WTC11 (cell line): ENCODE measurements around the gene TNFAIP8L3. TPM values are rescaled to one million over a fixed set of nuclear protein-coding genes. Genes with fewer than 3 reads are reported as not detected.

Experiments used
- ATAC-seq: fragments of 200-7000 bp; cut with Tn5 transposase; 2 replicates; pipeline ENCODE4 v1.10.0; 2021; ENCODE audit warnings: mild to moderate bottlenecking, moderate library complexity
- CTCF ChIA-PET: fragments of 300-600 bp; sonication (Branson Sonifier 250); formaldehyde crosslinking; loops from one replicate; lab custom pipeline; 2021; ENCODE audit warnings: antibody characterized with exemption; lab: Charles Lee
- POLR2A ChIA-PET: fragments of 350-600 bp; sonication (Branson Sonifier 250); formaldehyde crosslinking; loops from one replicate; lab custom pipeline; 2021; ENCODE audit warnings: antibody characterized with exemption; lab: Charles Lee
- DNase-seq: peaks from one replicate; pipeline ENCODE4 v3.0.0; 2021; ENCODE audit warnings: low spot score
- H3K27ac Mint-ChIP-seq: 2 replicates; pipeline ENCODE4 v1.8.0; 2021; ENCODE audit warnings: mixed read lengths
- H3K27me3 Mint-ChIP-seq: 2 replicates; pipeline ENCODE4 v1.8.0; 2021; ENCODE audit warnings: low read depth, mild to moderate bottlenecking, moderate library complexity, mixed read lengths
- H3K36me3 Mint-ChIP-seq: 2 replicates; pipeline ENCODE4 v1.8.0; 2021; ENCODE audit warnings: mixed read lengths
- H3K4me1 Mint-ChIP-seq: 2 replicates; pipeline ENCODE4 v1.8.0; 2022; ENCODE audit warnings: mixed read lengths
- H3K4me3 Mint-ChIP-seq: 2 replicates; pipeline ENCODE4 v1.8.0; 2021; ENCODE audit warnings: mild to moderate bottlenecking, moderate library complexity, mixed read lengths
- H3K9me3 Mint-ChIP-seq: 2 replicates; pipeline ENCODE4 v1.8.0; 2021; ENCODE audit warnings: mixed read lengths
- ATF1 ChIP-seq: sonication (generic); formaldehyde crosslinking; IDR thresholded peaks from 2 replicates; pipeline ENCODE4 v1.8.1; 2023; ENCODE audit warnings: mild to moderate bottlenecking, moderate library complexity, missing genetic modification reagents
- ATF3 ChIP-seq: sonication (generic); formaldehyde crosslinking; conservative IDR thresholded peaks from 2 replicates; pipeline ENCODE4 v1.8.1; 2022; ENCODE audit warnings: mild to moderate bottlenecking, missing genetic modification reagents
- ATF6 ChIP-seq: sonication (generic); formaldehyde crosslinking; IDR thresholded peaks from 2 replicates; pipeline ENCODE4 v1.8.1; 2023; ENCODE audit warnings: mild to moderate bottlenecking, missing genetic modification reagents
- CREB1 ChIP-seq: sonication (generic); formaldehyde crosslinking; IDR thresholded peaks from 2 replicates; pipeline ENCODE4 v1.8.0; 2023; ENCODE audit warnings: mild to moderate bottlenecking, missing genetic modification reagents
- CREM ChIP-seq: sonication (generic); formaldehyde crosslinking; IDR thresholded peaks from 2 replicates; pipeline ENCODE4 v1.8.1; 2022; ENCODE audit warnings: mild to moderate bottlenecking, missing genetic modification reagents, moderate library complexity
- ELF4 ChIP-seq: sonication (generic); formaldehyde crosslinking; IDR thresholded peaks from 2 replicates; pipeline ENCODE4 v1.8.1; 2022; ENCODE audit warnings: low read depth, mild to moderate bottlenecking, moderate library complexity, missing genetic modification reagents
- EMX1 ChIP-seq: fragments of 250-450 bp; sonication (Bioruptor Pico); IDR thresholded peaks from 2 replicates; pipeline ENCODE4 v1.8.0; 2021; ENCODE audit warnings: mild to moderate bottlenecking
- ETV6 ChIP-seq: sonication (generic); formaldehyde crosslinking; IDR thresholded peaks from 2 replicates; pipeline ENCODE4 v1.8.1; 2022; ENCODE audit warnings: mild to moderate bottlenecking, missing genetic modification reagents
- GRHL2 ChIP-seq: fragments of 250-450 bp; sonication (Bioruptor Pico); IDR thresholded peaks from 2 replicates; pipeline ENCODE4 v1.8.0; 2022; ENCODE audit warnings: mild to moderate bottlenecking, moderate library complexity; ENCODE audit not compliant: insufficient replicate concordance, severe bottlenecking
- JAZF1 ChIP-seq: fragments of 250-450 bp; sonication (Bioruptor Pico); IDR thresholded peaks from 2 replicates; pipeline ENCODE4 v1.9.0; 2021; ENCODE audit warnings: moderate library complexity, mild to moderate bottlenecking, inconsistent platforms
- JUN ChIP-seq: sonication (generic); formaldehyde crosslinking; IDR thresholded peaks from 2 replicates; pipeline ENCODE4 v1.8.0; 2023; ENCODE audit warnings: mild to moderate bottlenecking, missing genetic modification reagents
- MYBL2 ChIP-seq: sonication (generic); formaldehyde crosslinking; IDR thresholded peaks from 2 replicates; pipeline ENCODE4 v1.8.1; 2023; ENCODE audit warnings: mild to moderate bottlenecking, moderate library complexity, missing genetic modification reagents
- NR3C1 ChIP-seq: sonication (generic); formaldehyde crosslinking; conservative IDR thresholded peaks from 2 replicates; pipeline ENCODE4 v1.8.1; 2023; ENCODE audit warnings: low read depth, mild to moderate bottlenecking, missing genetic modification reagents
- TP53 ChIP-seq: sonication (generic); formaldehyde crosslinking; IDR thresholded peaks from 2 replicates; pipeline ENCODE4 v1.8.1; 2023; ENCODE audit warnings: mild to moderate bottlenecking, missing genetic modification reagents
- ZNF121 ChIP-seq: sonication (generic); formaldehyde crosslinking; IDR thresholded peaks from 2 replicates; pipeline ENCODE4 v1.8.0; 2023; ENCODE audit warnings: missing genetic modification reagents
- ZNF396 ChIP-seq: fragments of 250-450 bp; sonication (Bioruptor Pico); IDR thresholded peaks from 2 replicates; pipeline ENCODE4 v1.8.0; 2021; ENCODE audit warnings: mild to moderate bottlenecking, moderate library complexity, borderline replicate concordance
- ZNF423 ChIP-seq: fragments of 250-450 bp; sonication (Bioruptor Pico); IDR thresholded peaks from 2 replicates; pipeline ENCODE4 v2.1.2; 2022; ENCODE audit warnings: mild to moderate bottlenecking, moderate library complexity
- total RNA-seq: library from RNA; stranded (reverse); gene quantifications from 3 replicates; pipeline ENCODE4 v1.2.3, GENCODE V29; 2021
- TF ChIP-seq, protein P1 (sequence below): sonication (generic); formaldehyde crosslinking; IDR thresholded peaks from 2 replicates; pipeline ENCODE4 v1.8.0; 2022; ENCODE audit warnings: missing genetic modification reagents
- TF ChIP-seq, protein P2 (sequence below): sonication (generic); formaldehyde crosslinking; IDR thresholded peaks from 2 replicates; pipeline ENCODE4 v1.8.0; 2022; ENCODE audit warnings: mild to moderate bottlenecking, missing genetic modification reagents
- TF ChIP-seq, protein P3 (sequence below): sonication (generic); formaldehyde crosslinking; IDR thresholded peaks from 2 replicates; pipeline ENCODE4 v1.8.0; 2022; ENCODE audit warnings: mild to moderate bottlenecking, missing genetic modification reagents

TNFAIP8L3 gene
- total RNA-seq, 1 experiment from 2014 or later: 0.39 TPM

DNA sequence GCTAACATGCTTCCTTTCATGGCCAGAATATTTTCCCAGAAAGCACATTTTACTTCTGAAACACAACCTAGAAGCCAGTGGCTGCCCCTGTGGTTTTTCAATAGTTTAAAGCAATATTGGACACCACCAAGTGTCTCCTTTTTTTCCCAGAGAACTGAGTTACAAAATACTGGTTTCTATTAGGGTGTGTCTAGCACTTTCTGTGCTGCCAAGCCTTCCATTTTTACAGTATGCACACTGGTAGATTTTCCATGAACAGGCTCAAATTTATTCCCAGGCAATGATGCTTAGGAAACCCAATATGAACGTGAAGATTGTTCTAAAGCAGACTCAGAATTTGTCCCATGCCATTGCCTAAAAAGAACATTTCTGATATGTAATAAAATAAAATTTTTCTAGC lies 7.2 kb downstream of the TNFAIP8L3 start (continued):
- TF ChIP-seq, protein P1, sequence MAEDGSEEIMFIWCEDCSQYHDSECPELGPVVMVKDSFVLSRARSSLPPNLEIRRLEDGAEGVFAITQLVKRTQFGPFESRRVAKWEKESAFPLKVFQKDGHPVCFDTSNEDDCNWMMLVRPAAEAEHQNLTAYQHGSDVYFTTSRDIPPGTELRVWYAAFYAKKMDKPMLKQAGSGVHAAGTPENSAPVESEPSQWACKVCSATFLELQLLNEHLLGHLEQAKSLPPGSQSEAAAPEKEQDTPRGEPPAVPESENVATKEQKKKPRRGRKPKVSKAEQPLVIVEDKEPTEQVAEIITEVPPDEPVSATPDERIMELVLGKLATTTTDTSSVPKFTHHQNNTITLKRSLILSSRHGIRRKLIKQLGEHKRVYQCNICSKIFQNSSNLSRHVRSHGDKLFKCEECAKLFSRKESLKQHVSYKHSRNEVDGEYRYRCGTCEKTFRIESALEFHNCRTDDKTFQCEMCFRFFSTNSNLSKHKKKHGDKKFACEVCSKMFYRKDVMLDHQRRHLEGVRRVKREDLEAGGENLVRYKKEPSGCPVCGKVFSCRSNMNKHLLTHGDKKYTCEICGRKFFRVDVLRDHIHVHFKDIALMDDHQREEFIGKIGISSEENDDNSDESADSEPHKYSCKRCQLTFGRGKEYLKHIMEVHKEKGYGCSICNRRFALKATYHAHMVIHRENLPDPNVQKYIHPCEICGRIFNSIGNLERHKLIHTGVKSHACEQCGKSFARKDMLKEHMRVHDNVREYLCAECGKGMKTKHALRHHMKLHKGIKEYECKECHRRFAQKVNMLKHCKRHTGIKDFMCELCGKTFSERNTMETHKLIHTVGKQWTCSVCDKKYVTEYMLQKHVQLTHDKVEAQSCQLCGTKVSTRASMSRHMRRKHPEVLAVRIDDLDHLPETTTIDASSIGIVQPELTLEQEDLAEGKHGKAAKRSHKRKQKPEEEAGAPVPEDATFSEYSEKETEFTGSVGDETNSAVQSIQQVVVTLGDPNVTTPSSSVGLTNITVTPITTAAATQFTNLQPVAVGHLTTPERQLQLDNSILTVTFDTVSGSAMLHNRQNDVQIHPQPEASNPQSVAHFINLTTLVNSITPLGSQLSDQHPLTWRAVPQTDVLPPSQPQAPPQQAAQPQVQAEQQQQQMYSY (CRISPR knock-in tag): no peak
- TF ChIP-seq MYBL2 (CRISPR knock-in tag) (no peak), NR3C1 (CRISPR knock-in tag) (no peak), ATF3 (CRISPR knock-in tag) (no peak), ATF1 (CRISPR knock-in tag) (no peak), JAZF1 (no peak), ELF4 (CRISPR knock-in tag) (no peak), ATF6 (CRISPR knock-in tag) (no peak), ZNF423 (no peak), CREM (CRISPR knock-in tag) (no peak), TP53 (CRISPR knock-in tag) (no peak)
- TF ChIP-seq, protein P2, sequence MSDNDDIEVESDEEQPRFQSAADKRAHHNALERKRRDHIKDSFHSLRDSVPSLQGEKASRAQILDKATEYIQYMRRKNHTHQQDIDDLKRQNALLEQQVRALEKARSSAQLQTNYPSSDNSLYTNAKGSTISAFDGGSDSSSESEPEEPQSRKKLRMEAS (CRISPR knock-in tag): no peak
- TF ChIP-seq, protein P3, sequence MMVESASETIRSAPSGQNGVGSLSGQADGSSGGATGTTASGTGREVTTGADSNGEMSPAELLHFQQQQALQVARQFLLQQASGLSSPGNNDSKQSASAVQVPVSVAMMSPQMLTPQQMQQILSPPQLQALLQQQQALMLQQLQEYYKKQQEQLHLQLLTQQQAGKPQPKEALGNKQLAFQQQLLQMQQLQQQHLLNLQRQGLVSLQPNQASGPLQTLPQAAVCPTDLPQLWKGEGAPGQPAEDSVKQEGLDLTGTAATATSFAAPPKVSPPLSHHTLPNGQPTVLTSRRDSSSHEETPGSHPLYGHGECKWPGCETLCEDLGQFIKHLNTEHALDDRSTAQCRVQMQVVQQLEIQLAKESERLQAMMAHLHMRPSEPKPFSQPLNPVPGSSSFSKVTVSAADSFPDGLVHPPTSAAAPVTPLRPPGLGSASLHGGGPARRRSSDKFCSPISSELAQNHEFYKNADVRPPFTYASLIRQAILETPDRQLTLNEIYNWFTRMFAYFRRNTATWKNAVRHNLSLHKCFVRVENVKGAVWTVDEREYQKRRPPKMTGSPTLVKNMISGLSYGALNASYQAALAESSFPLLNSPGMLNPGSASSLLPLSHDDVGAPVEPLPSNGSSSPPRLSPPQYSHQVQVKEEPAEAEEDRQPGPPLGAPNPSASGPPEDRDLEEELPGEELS: no peak
- TF ChIP-seq, all 79 proteins: peak for 0

DNA sequence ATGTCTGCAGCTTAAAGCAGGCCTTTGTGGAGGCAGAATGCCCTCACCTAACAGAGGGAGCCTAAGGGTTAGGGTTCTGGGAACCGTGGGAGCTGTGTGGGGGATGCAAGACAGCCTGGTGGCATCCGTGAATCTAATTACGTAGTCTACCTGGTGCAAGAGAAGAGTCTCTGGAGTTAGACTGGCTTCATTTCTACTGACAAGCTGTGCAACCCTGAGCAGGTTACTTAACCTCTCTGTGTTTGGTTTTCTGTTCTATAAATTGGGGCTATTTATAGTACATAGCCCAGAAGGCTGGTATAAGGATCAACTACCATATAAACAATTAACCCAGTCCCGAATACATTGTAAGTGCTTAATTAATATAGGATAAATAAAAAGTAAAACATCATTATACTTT lies 8.3 kb downstream of the TNFAIP8L3 start:
- H3K36me3 Mint-ChIP-seq: peaks cover 4% of the 10 kb centered on the region; the same call in 1 of the 2 replicates
- H3K27ac Mint-ChIP-seq: no peak overlapping the region
- ATAC-seq (peak; percentile 21; the same call in 1 of the 2 replicates), DNase-seq (no peak)
- H3K4me1 Mint-ChIP-seq: peaks cover 44% of the 10 kb centered on the region
- H3K9me3 Mint-ChIP-seq: no peaks in the 10 kb centered on the region
- ChIA-PET POLR2A (interaction anchor here (1.2 kb wide), 1 partner anchor 9 kb away, joined by 3 read pairs; no protein-coding TSS in a partner anchor), CTCF (interaction anchor here (0.6 kb wide), 1 partner anchor 11 kb away, joined by 4 read pairs; no protein-coding TSS in a partner anchor)
- H3K4me3 Mint-ChIP-seq: no peak overlapping the region
- H3K27me3 Mint-ChIP-seq: peaks cover 22% of the 10 kb centered on the region
- TF ChIP-seq GRHL2 (CRISPR knock-in tag) (no peak), ZNF121 (CRISPR knock-in tag) (no peak), ATF6 (CRISPR knock-in tag) (no peak), ZNF396 (CRISPR knock-in tag) (no peak), CREB1 (CRISPR knock-in tag) (no peak), ETV6 (CRISPR knock-in tag) (no peak), JUN (CRISPR knock-in tag) (no peak), CREM (CRISPR knock-in tag) (no peak), EMX1 (CRISPR knock-in tag) (no peak)
- TF ChIP-seq, protein P1 (CRISPR knock-in tag): no peak
